Kidney tubule cell (primary cell): ENCODE measurements around the gene ACOT13.
A peak's percentile ranks its signal among the peaks of the same experiment; 100 is the strongest.
"Not testable (repeated sequence)": the region's sequence is repeated elsewhere in the genome, so short reads cannot be mapped to it uniquely, and the experiment has no call there.

Experiments used
- DNase-seq: peaks from one replicate; pipeline ENCODE4 v3.0.0-alpha.2; 2018; ENCODE audit warnings: low spot score

ACOT13 gene

DNA sequence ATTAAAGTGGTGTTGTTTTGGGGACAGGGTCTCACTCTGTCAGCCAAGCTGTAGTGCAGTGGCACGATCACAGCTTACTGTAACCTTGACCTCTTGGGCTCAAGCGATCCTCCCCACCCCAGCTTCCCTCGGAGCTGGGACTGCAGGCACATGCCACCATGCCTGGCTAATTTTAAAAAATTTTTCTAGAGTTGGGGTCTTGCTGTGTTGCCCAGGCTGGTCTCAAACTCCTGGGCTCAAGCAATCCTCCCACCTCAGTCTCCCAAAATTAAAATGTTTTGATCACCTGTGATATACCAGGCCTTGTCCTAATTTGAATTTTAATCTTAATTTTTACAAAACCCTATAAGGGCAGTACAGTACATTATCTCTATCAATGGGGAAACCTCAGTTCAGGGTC lies 25.5 kb downstream of the ACOT13 start:
- DNase-seq, result no peak

GRCh38 chr6:24692848-24693592 lies 26.1 kb downstream of the ACOT13 start:
- no peak for DNase-seq

DNA sequence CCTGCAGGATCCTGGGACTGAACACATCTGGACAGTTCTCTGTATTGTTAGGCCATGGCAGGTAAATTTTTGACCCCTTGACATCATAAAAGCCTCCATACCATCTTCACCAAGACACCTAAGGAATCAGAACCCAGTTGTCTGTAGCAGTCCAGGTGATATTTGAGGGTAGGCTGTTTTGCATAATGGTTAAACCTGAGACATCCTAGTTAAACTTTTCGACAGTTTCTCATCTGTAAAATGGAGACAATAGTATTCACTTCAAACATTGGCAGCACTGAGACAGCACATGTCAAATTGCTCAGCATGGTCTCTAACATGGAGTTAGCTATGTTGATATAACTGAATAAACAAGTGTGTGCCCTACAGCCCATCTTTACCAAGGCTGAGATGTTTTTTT lies 27.3 kb downstream of the ACOT13 start:
- DNase-seq, result no peak

- DNase-seq, result peak; percentile 64
Measured at GRCh38 chr6:24695635-24696034, 28.8 kb downstream of the ACOT13 start.

- DNase-seq, result no peak
Measured at GRCh38 chr6:24696097-24696496, 29.2 kb downstream of the ACOT13 start.

- DNase-seq, result no peak
Measured at GRCh38 chr6:24699521-24700359, 32.9 kb downstream of the ACOT13 start.

- DNase-seq, result no peak
Measured at GRCh38 chr6:24702720-24703282, 35.9 kb downstream of the ACOT13 start.

- DNase-seq, result no peak
Measured at GRCh38 chr6:24704468-24704867, 37.6 kb downstream of the ACOT13 start.

GRCh38 chr6:24708612-24709011 lies 41.7 kb downstream of the ACOT13 start:
- no peak for DNase-seq

GRCh38 chr6:24709014-24709711 lies 42.3 kb downstream of the ACOT13 start:
- no peak for DNase-seq

GRCh38 chr6:24710519-24711303 lies 43.8 kb downstream of the ACOT13 start:
- DNase-seq, result no peak

DNA sequence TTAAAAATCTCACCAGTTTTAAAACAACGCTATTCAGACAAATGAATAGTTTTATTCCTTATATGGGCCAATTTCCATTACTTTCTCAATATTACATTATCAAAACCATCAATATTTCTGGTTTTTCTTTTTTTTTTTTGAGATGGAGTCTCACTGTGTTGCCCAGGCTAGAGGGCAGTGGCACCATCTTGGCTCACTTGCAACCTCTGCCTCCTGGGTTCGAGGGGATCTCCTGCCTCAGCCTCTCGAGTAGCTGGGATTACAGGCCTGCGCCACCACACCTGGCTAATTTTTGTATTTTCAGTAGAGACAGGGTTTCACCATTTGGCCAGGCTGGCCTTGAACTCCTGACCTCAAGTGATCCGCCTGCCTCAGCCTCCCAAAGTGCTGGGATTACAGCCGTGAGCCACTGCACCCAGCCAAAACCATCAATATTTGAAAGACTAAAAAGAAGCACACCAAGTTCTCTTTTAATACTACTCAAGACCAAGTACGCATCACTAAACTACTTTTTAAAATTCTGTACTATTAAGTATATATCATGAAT lies 49.8 kb downstream of the ACOT13 start:
- not testable (repeated sequence) for DNase-seq

DNA sequence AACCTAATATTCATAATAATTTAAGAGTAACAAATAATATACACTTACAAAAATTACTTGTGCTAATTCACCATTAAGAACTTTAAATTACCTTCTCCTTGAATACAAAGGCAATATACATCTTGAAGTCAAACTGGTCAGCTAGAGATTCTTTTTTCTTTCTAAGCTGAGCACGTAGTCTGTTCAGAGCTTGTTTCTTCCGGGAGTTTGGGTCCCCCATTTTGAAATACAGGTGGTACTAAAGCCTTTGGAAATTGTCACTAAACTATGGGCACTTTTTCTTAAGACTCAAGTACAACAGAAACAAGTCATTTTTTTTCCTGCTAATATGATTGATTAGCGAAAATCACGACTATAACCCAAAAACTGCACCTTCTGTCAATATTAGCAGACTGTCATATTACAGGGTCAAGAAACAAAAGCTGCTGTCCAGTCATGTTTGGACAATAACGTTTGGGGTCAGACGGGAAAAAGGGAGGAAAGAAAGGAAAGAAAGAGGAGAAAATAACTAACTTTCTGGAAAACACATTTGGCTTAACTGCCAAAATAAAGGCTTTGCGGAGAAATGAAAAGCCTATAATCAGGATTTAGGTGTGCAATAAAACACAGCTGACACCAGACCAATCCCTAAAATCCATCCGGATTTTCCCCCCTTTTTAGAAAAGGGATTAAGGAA lies 51.7 kb downstream of the ACOT13 start:
- DNase-seq, result no peak

- peak; percentile 48 for DNase-seq
Measured at GRCh38 chr6:24719125-24719971, 52.5 kb downstream of the ACOT13 start, which contains the start of gene C6orf62. Gene C6orf62, minus strand, starts transcription at chr6:24719154. Its CDS starts 486 bp downstream, at chr6:24718668.

DNA sequence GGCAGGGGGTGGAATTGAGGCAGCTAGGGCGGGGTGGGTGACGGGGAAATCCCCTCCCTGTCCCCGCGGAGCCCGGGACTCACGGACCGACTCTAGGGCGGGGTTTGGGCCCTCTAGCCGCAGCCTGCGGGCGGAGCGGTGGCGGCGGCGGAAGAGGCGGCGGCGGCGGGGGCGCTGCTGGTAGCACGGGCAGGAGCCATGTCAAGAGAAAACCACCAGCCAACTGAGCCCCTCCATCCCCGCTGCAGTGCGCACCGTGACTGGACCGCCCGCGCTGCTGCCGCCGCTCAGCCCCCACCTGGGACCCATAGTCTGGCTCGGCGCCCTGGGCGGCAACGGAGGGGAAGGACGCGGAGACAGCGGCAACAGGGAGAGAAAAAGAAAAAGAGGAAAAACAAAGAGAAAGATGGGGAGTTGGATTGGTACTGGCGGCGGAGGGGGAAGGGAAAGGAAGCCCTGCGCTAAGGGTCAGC lies 53.3 kb downstream of the ACOT13 start:
- peak; percentile 72 for DNase-seq

GRCh38 chr6:24720604-24721460 lies 54.0 kb downstream of the ACOT13 start:
- DNase-seq, result peak; percentile 100

- no peak for DNase-seq
Measured at GRCh38 chr6:24721461-24722215, 54.8 kb downstream of the ACOT13 start.

DNA sequence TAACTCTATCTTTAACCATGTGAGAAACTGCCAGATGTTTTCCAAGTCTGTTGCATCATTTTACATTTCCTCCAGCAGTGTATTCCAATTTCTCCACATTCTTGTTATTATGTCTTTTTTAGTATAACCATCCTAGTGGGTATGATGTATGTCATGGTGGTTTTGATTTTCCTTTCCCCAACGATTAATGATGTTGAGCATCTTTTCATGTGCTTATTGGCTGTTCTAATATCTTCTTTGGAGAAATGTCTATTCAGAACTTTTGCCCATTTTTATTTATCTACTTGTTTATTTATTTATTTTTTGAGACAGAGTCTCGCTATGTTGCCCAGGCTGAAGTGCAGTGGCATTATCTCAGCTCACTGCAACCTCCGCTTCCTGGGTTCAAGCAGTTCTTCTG lies 56.4 kb downstream of the ACOT13 start:
- no peak for DNase-seq
